Measurements from ENCODE around the gene CCDC106.

CCDC106 gene

GRCh38 chr19:55688422-55689218 lies 40.6 kb downstream of the CCDC106 start:
- Histone ChIP-seq H2BK15ac (replicated peaks; ENCODE audit: low read depth) (no peak overlapping the region), H3K4me2 (ENCODE audit: low read length) (no peak overlapping the region), H2BK5ac (ENCODE audit: low read length) (no peak overlapping the region), H3K4ac (ENCODE audit: low read depth, low read length) (no peak overlapping the region), H4K8ac (ENCODE audit: low read depth, low read length) (no peak overlapping the region), H2BK120ac (ENCODE audit: low read depth, low read length) (no peak overlapping the region), H3K9ac (ENCODE audit: low read length) (no peak overlapping the region), H3K36me3 (ENCODE audit: control insufficient read depth, insufficient read depth, low read length) (no peaks in the 10 kb centered on the region), H3K27ac (ENCODE audit: low read depth, low read length) (no peak overlapping the region), H2AK5ac (ENCODE audit: low read length) (no peak overlapping the region), H3K23ac (ENCODE audit: low read length) (no peak overlapping the region), H4K5ac (ENCODE audit: low read length) (no peak overlapping the region), H3K18ac (ENCODE audit: low read length) (no peak overlapping the region), H3K79me1 (ENCODE audit: low read length) (peaks cover 6% of the 10 kb centered on the region), H3K56ac (ENCODE audit: low read length) (no peak overlapping the region), H3K79me2 (ENCODE audit: control insufficient read depth, insufficient read depth, low read length) (no peaks in the 10 kb centered on the region), H3K27me3 (ENCODE audit: insufficient read depth, low read length, poor library complexity) (no peaks in the 10 kb centered on the region), H3K4me3 (ENCODE audit: low read length) (no peak overlapping the region), H3K4me1 (ENCODE audit: control insufficient read depth, low read depth, low read length) (no peaks in the 10 kb centered on the region)
- no CpG with 5 or more reads among the region's 27 CpGs for WGBS (ENCODE audit: extremely low coverage, insufficient coverage, low lambda C conversion rate)
- no peak for DNase-seq

- H2BK15ac ChIP-seq (replicated peaks; ENCODE audit: low read depth): no peak overlapping the region
These were observed 41.5 kb downstream of the CCDC106 start for GRCh38 chr19:55689411-55690108.

GRCh38 chr19:55690109-55690768 lies 42.2 kb downstream of the CCDC106 start:
- no peak for DNase-seq
- Histone ChIP-seq H3K4me1 (ENCODE audit: control insufficient read depth, low read depth, low read length) (no peaks in the 10 kb centered on the region), H2BK5ac (ENCODE audit: low read length) (no peak overlapping the region), H3K4me3 (ENCODE audit: low read length) (no peak overlapping the region), H3K18ac (ENCODE audit: low read length) (no peak overlapping the region), H3K27me3 (ENCODE audit: insufficient read depth, low read length, poor library complexity) (no peaks in the 10 kb centered on the region), H4K8ac (ENCODE audit: low read depth, low read length) (no peak overlapping the region), H2AK5ac (ENCODE audit: low read length) (no peak overlapping the region), H3K4ac (ENCODE audit: low read depth, low read length) (no peak overlapping the region), H3K79me1 (ENCODE audit: low read length) (peaks cover 2% of the 10 kb centered on the region), H3K36me3 (ENCODE audit: control insufficient read depth, insufficient read depth, low read length) (peaks cover 4% of the 10 kb centered on the region), H3K56ac (ENCODE audit: low read length) (no peak overlapping the region), H3K79me2 (ENCODE audit: control insufficient read depth, insufficient read depth, low read length) (no peaks in the 10 kb centered on the region), H2BK120ac (ENCODE audit: low read depth, low read length) (no peak overlapping the region), H3K9ac (ENCODE audit: low read length) (no peak overlapping the region), H2BK15ac (replicated peaks; ENCODE audit: low read depth) (no peak overlapping the region), H3K27ac (ENCODE audit: low read depth, low read length) (no peak overlapping the region), H3K4me2 (ENCODE audit: low read length) (no peak overlapping the region), H3K23ac (ENCODE audit: low read length) (no peak overlapping the region), H4K5ac (ENCODE audit: low read length) (no peak overlapping the region)
- WGBS (ENCODE audit: extremely low coverage, insufficient coverage, low lambda C conversion rate): no CpG with 5 or more reads among the region's 25 CpGs

More at GRCh38 chr19:55689411-55690108, 41.5 kb downstream of the CCDC106 start:
- Histone ChIP-seq H3K4me2 (ENCODE audit: low read length) (no peak overlapping the region), H3K18ac (ENCODE audit: low read length) (no peak overlapping the region), H3K23ac (ENCODE audit: low read length) (no peak overlapping the region), H3K4ac (ENCODE audit: low read depth, low read length) (no peak overlapping the region), H3K36me3 (ENCODE audit: control insufficient read depth, insufficient read depth, low read length) (peaks cover 3% of the 10 kb centered on the region), H3K9ac (ENCODE audit: low read length) (no peak overlapping the region), H2BK120ac (ENCODE audit: low read depth, low read length) (no peak overlapping the region), H3K79me2 (ENCODE audit: control insufficient read depth, insufficient read depth, low read length) (no peaks in the 10 kb centered on the region), H3K56ac (ENCODE audit: low read length) (no peak overlapping the region), H2BK5ac (ENCODE audit: low read length) (no peak overlapping the region), H4K5ac (ENCODE audit: low read length) (no peak overlapping the region), H3K4me1 (ENCODE audit: control insufficient read depth, low read depth, low read length) (no peaks in the 10 kb centered on the region), H3K27me3 (ENCODE audit: insufficient read depth, low read length, poor library complexity) (no peaks in the 10 kb centered on the region), H3K27ac (ENCODE audit: low read depth, low read length) (no peak overlapping the region), H4K8ac (ENCODE audit: low read depth, low read length) (no peak overlapping the region), H2AK5ac (ENCODE audit: low read length) (no peak overlapping the region), H3K4me3 (ENCODE audit: low read length) (no peak overlapping the region), H3K79me1 (ENCODE audit: low read length) (peaks cover 5% of the 10 kb centered on the region)
- DNase-seq: no peak
- no CpG with 5 or more reads among the region's 35 CpGs for WGBS (ENCODE audit: extremely low coverage, insufficient coverage, low lambda C conversion rate)

- no peak overlapping the region for H2BK5ac ChIP-seq (ENCODE audit: low read length)
- no peak overlapping the region for H2BK15ac ChIP-seq (replicated peaks; ENCODE audit: low read depth)
- H3K36me3 ChIP-seq (ENCODE audit: control insufficient read depth, insufficient read depth, low read length): peaks cover 7% of the 10 kb centered on the region
- no peak overlapping the region for H4K8ac ChIP-seq (ENCODE audit: low read depth, low read length)
- no peak overlapping the region for H2AK5ac ChIP-seq (ENCODE audit: low read length)
- H3K4ac ChIP-seq (ENCODE audit: low read depth, low read length): no peak overlapping the region
- H3K27me3 ChIP-seq (ENCODE audit: insufficient read depth, low read length, poor library complexity): no peaks in the 10 kb centered on the region
- H3K23ac ChIP-seq (ENCODE audit: low read length): no peak overlapping the region
- no peak overlapping the region for H2BK120ac ChIP-seq (ENCODE audit: low read depth, low read length)
- no peaks in the 10 kb centered on the region for H3K4me1 ChIP-seq (ENCODE audit: control insufficient read depth, low read depth, low read length)
- no peak for DNase-seq
- no peak overlapping the region for H3K27ac ChIP-seq (ENCODE audit: low read depth, low read length)
- H3K79me1 ChIP-seq (ENCODE audit: low read length): no peaks in the 10 kb centered on the region
- no peak overlapping the region for H3K9ac ChIP-seq (ENCODE audit: low read length)
- H4K5ac ChIP-seq (ENCODE audit: low read length): no peak overlapping the region
- no peak overlapping the region for H3K56ac ChIP-seq (ENCODE audit: low read length)
- no peak overlapping the region for H3K4me3 ChIP-seq (ENCODE audit: low read length)
- no peak overlapping the region for H3K18ac ChIP-seq (ENCODE audit: low read length)
- no CpG with 5 or more reads among the region's 31 CpGs for WGBS (ENCODE audit: extremely low coverage, insufficient coverage, low lambda C conversion rate)
- H3K79me2 ChIP-seq (ENCODE audit: control insufficient read depth, insufficient read depth, low read length): no peaks in the 10 kb centered on the region
- H3K4me2 ChIP-seq (ENCODE audit: low read length): no peak overlapping the region
These were observed 42.9 kb downstream of the CCDC106 start for GRCh38 chr19:55690769-55691545.

GRCh38 chr19:55691561-55692481 lies 43.8 kb downstream of the CCDC106 start:
- Histone ChIP-seq H2BK15ac (replicated peaks; ENCODE audit: low read depth) (no peak overlapping the region), H3K4me3 (ENCODE audit: low read length) (no peak overlapping the region), H3K4me1 (ENCODE audit: control insufficient read depth, low read depth, low read length) (no peaks in the 10 kb centered on the region), H2BK5ac (ENCODE audit: low read length) (no peak overlapping the region), H4K8ac (ENCODE audit: low read depth, low read length) (no peak overlapping the region), H3K23ac (ENCODE audit: low read length) (no peak overlapping the region), H3K18ac (ENCODE audit: low read length) (no peak overlapping the region), H4K5ac (ENCODE audit: low read length) (no peak overlapping the region), H3K9ac (ENCODE audit: low read length) (no peak overlapping the region), H3K36me3 (ENCODE audit: control insufficient read depth, insufficient read depth, low read length) (peaks cover 7% of the 10 kb centered on the region), H2BK120ac (ENCODE audit: low read depth, low read length) (no peak overlapping the region), H2AK5ac (ENCODE audit: low read length) (no peak overlapping the region), H3K4me2 (ENCODE audit: low read length) (no peak overlapping the region), H3K79me2 (ENCODE audit: control insufficient read depth, insufficient read depth, low read length) (no peaks in the 10 kb centered on the region), H3K27ac (ENCODE audit: low read depth, low read length) (no peak overlapping the region), H3K79me1 (ENCODE audit: low read length) (no peaks in the 10 kb centered on the region), H3K27me3 (ENCODE audit: insufficient read depth, low read length, poor library complexity) (no peaks in the 10 kb centered on the region), H3K4ac (ENCODE audit: low read depth, low read length) (no peak overlapping the region), H3K56ac (ENCODE audit: low read length) (no peak overlapping the region)
- no CpG with 5 or more reads among the region's 31 CpGs for WGBS (ENCODE audit: extremely low coverage, insufficient coverage, low lambda C conversion rate)
- DNase-seq: no peak

Data from mesendoderm (in vitro differentiated cells).